Right lobe of liver (tissue), 4 donors: ENCODE results near the gene EFCAB12.

ENCODE experiments used
- CTCF ChIP-seq, 4 donors: fragments of 200-600 bp in 3 of 4; fragments of 450-650 bp in 1 of 4; IDR thresholded peaks; one replicate each; pipeline versions ENCODE4 v1.5.1 to v1.8.0; 2016 to 2022; ENCODE audit warnings: antibody characterized with exemption in 4 of 4, mild to moderate bottlenecking in 2 of 4
- POLR2A ChIP-seq: fragments of 450-650 bp; IDR thresholded peaks from one replicate; pipeline ENCODE4 v1.6.1; 2017; ENCODE audit warnings: antibody characterized with exemption, mild to moderate bottlenecking
- donor health status: DM: no; HTN: no; CAD: no.
- donor health status: DM: no; HTN: no; CAD: no.
- donor health status: DM: no; HTN: yes; CAD: no.

GRCh38 chr3:129425619-129426018, 2.8 kb downstream of the EFCAB12 start:
- TF ChIP-seq CTCF (IDR thresholded peaks at IDR 0.05) (no peak), POLR2A (no peak)
